H1 (cell line): Measurements from ENCODE around the gene COL20A1. TPM values are rescaled to one million over a fixed set of nuclear protein-coding genes. Genes with fewer than 3 reads are reported as not detected.

ENCODE experiments used
- CTCF ChIA-PET: fragments of 300-600 bp; sonication (Branson Sonifier 250); formaldehyde crosslinking; loops from one replicate; lab custom pipeline; 2021; ENCODE audit not compliant: partially characterized antibody; lab: Charles Lee
- POLR2A ChIA-PET: fragments of 300-600 bp; sonication (Branson Sonifier 250); formaldehyde crosslinking; loops from one replicate; lab custom pipeline; 2021; ENCODE audit warnings: inconsistent platforms; ENCODE audit not compliant: partially characterized antibody; lab: Charles Lee
- DNase-seq, 2 experiments: peaks; one replicate each; pipeline versions ENCODE4 v3.0.0 to v3.0.0-alpha.2; 2010 to 2022; ENCODE audit warnings: low spot score in 2 of 2, low read depth in 1 of 2, mixed read lengths in 1 of 2
- FAIRE-seq: peaks from 2 replicates; lab custom pipeline; 2011; peaks lifted over from hg19 to GRCh38; lab: Jason Lieb, UNC
- H2AFZ ChIP-seq: 2 replicates; pipeline ENCODE4 v1.8.1; 2012; ENCODE audit warnings: low read length, inconsistent platforms
- H2AK5ac ChIP-seq: 2 replicates; pipeline ENCODE4 v1.6.1; 2013; ENCODE audit warnings: low read depth, low read length
- H2BK120ac ChIP-seq: replicated peaks from 2 replicates; pipeline ENCODE3; 2013; ENCODE audit warnings: low read depth, low read length, inconsistent platforms
- H2BK12ac ChIP-seq: 2 replicates; pipeline ENCODE4 v1.6.1; 2013; ENCODE audit warnings: low read depth, low read length
- H2BK15ac ChIP-seq: 2 replicates; pipeline ENCODE4 v1.6.1; 2013; ENCODE audit warnings: low read length
- H2BK20ac ChIP-seq: 2 replicates; pipeline ENCODE4 v1.6.1; 2013; ENCODE audit warnings: low read length
- H2BK5ac ChIP-seq: 2 replicates; pipeline ENCODE4 v1.6.1; 2013; ENCODE audit warnings: low read depth, low read length
- H3K14ac ChIP-seq: 2 replicates; pipeline ENCODE4 v1.6.1; 2013; ENCODE audit warnings: inconsistent platforms; ENCODE audit not compliant: insufficient read length
- H3K18ac ChIP-seq: 2 replicates; pipeline ENCODE4 v1.6.1; 2013; ENCODE audit warnings: low read length; ENCODE audit errors: extremely low read depth
- H3K23ac ChIP-seq: 2 replicates; pipeline ENCODE4 v1.6.1; 2013; ENCODE audit warnings: inconsistent platforms; ENCODE audit not compliant: insufficient read length
- H3K23me2 ChIP-seq: 2 replicates; pipeline ENCODE4 v1.6.1; 2013; ENCODE audit warnings: low read depth, low read length
- H3K27ac ChIP-seq: 2 replicates; pipeline ENCODE4 v1.6.1; 2011; ENCODE audit warnings: low read depth, low read length, inconsistent platforms
- H3K27me3 ChIP-seq, 4 experiments: replicated peaks in 1 of 4; 1 replicate in 1 of 4; 2 replicates in 3 of 4; pipeline versions ENCODE4 v1.6.1 to v1.8.1; 2011 to 2013; ENCODE audit warnings: low read length in 3 of 4, mild to moderate bottlenecking in 3 of 4, inconsistent platforms in 2 of 4, mixed read lengths in 2 of 4, moderate library complexity in 1 of 4; ENCODE audit not compliant: control insufficient read depth in 3 of 4, insufficient read depth in 3 of 4; ENCODE audit errors: extremely low read depth in 1 of 4
- H3K36me3 ChIP-seq, 4 experiments: 2 replicates each; pipeline versions ENCODE4 v1.6.1 to v1.8.1; 2011 to 2013; ENCODE audit warnings: mild to moderate bottlenecking in 4 of 4, low read length in 3 of 4, moderate library complexity in 2 of 4, control low read depth in 1 of 4, inconsistent platforms in 1 of 4; ENCODE audit not compliant: insufficient read depth in 4 of 4, control insufficient read depth in 2 of 4
- H3K4ac ChIP-seq: replicated peaks from 2 replicates; pipeline ENCODE3; 2013; ENCODE audit warnings: low read length, low read depth, mixed read lengths, inconsistent platforms; ENCODE audit not compliant: insufficient read length
- H3K4me1 ChIP-seq, 4 experiments: replicated peaks in 1 of 4; 1 replicate in 1 of 4; 2 replicates in 3 of 4; pipeline versions ENCODE4 v1.6.1 to v1.8.1; 2011 to 2013; ENCODE audit warnings: low read length in 3 of 4, inconsistent platforms in 2 of 4, mixed read lengths in 1 of 4; ENCODE audit not compliant: insufficient read depth in 4 of 4, control insufficient read depth in 3 of 4
- H3K4me2 ChIP-seq, 2 experiments: 2 replicates each; pipeline versions ENCODE4 v1.6.1 to v1.8.1; 2011 to 2013; ENCODE audit warnings: low read depth in 2 of 2, low read length in 2 of 2, control low read depth in 1 of 2, inconsistent platforms in 1 of 2, mild to moderate bottlenecking in 1 of 2; ENCODE audit not compliant: insufficient read depth in 1 of 2
- H3K4me3 ChIP-seq, 4 experiments: fragments of 200-600, 300-600 bp in 1 of 4; sonication (generic), shearing (Covaris generic), sonication (Bioruptor Twin) in 1 of 4; 2 replicates each; pipeline versions ENCODE4 v1.5.1 to v1.8.1; 2011 to 2016; ENCODE audit warnings: low read length in 4 of 4, low read depth in 3 of 4, control low read depth in 2 of 4, inconsistent platforms in 2 of 4, mild to moderate bottlenecking in 2 of 4, mixed read lengths in 1 of 4, moderate library complexity in 1 of 4; ENCODE audit not compliant: insufficient read depth in 2 of 4; ENCODE audit errors: extremely low read depth in 1 of 4
- H3K56ac ChIP-seq: replicated peaks from 2 replicates; pipeline ENCODE3; 2013; ENCODE audit warnings: low read depth, mild to moderate bottlenecking, mixed read lengths, low read length, inconsistent platforms; ENCODE audit not compliant: insufficient read length
- H3K79me1 ChIP-seq: 2 replicates; pipeline ENCODE4 v1.6.1; 2013; ENCODE audit warnings: low read depth, low read length, control low read depth
- H3K79me2 ChIP-seq, 2 experiments: 2 replicates each; pipeline versions ENCODE4 v1.6.1 to v1.8.1; 2012 to 2013; ENCODE audit warnings: low read length in 2 of 2, mild to moderate bottlenecking in 2 of 2, inconsistent platforms in 1 of 2; ENCODE audit not compliant: insufficient read depth in 2 of 2, control insufficient read depth in 1 of 2
- H3K9ac ChIP-seq, 4 experiments: replicated peaks in 1 of 4; 1 replicate in 1 of 4; 2 replicates in 3 of 4; pipeline versions ENCODE4 v1.6.1 to v1.8.1; 2011 to 2013; ENCODE audit warnings: low read depth in 3 of 4, low read length in 3 of 4, control low read depth in 2 of 4, mild to moderate bottlenecking in 2 of 4, moderate library complexity in 2 of 4, inconsistent platforms in 1 of 4; ENCODE audit errors: extremely low read depth in 1 of 4
- H3K9me3 ChIP-seq, 2 experiments: 2 replicates each; pipeline versions ENCODE4 v1.6.1 to v1.8.1; 2012 to 2013; ENCODE audit warnings: mild to moderate bottlenecking in 2 of 2, moderate library complexity in 2 of 2, control low read depth in 1 of 2, inconsistent platforms in 1 of 2, low read depth in 1 of 2, low read length in 1 of 2, mixed read lengths in 1 of 2; ENCODE audit not compliant: insufficient read depth in 2 of 2
- H4K20me1 ChIP-seq, 2 experiments: replicated peaks in 1 of 2; 2 replicates each; pipeline versions ENCODE3 to v1.8.1; 2011 to 2013; ENCODE audit warnings: inconsistent platforms in 2 of 2, low read length in 2 of 2, mild to moderate bottlenecking in 1 of 2; ENCODE audit not compliant: insufficient read depth in 2 of 2, control insufficient read depth in 1 of 2
- H4K5ac ChIP-seq: 2 replicates; pipeline ENCODE4 v1.6.1; 2013; ENCODE audit warnings: low read length, low read depth, mixed read lengths, inconsistent platforms; ENCODE audit not compliant: insufficient read length
- H4K8ac ChIP-seq: 2 replicates; pipeline ENCODE4 v1.8.0; 2013; ENCODE audit warnings: mild to moderate bottlenecking, moderate library complexity, low read length, inconsistent platforms; ENCODE audit not compliant: insufficient read depth; ENCODE audit errors: extremely low read depth
- H4K91ac ChIP-seq: replicated peaks from 2 replicates; pipeline ENCODE3; 2013; ENCODE audit warnings: low read length, mixed read lengths, inconsistent platforms; ENCODE audit not compliant: insufficient read length
- BCL11A ChIP-seq, 2 experiments: IDR thresholded peaks; one replicate each; pipeline ENCODE4 v1.6.1; 2011; ENCODE audit warnings: low read depth in 2 of 2, low read length in 2 of 2, mild to moderate bottlenecking in 2 of 2
- CHD2 ChIP-seq: IDR thresholded peaks from 2 replicates; pipeline ENCODE4 v1.6.1; 2012; ENCODE audit warnings: low read length, improper control_type of control experiment
- GTF2F1 ChIP-seq: IDR thresholded peaks from 2 replicates; pipeline ENCODE4 v1.6.1; 2012; ENCODE audit warnings: low read depth, low read length, improper control_type of control experiment, borderline replicate concordance
- PHF8 ChIP-seq: fragments of 200-600 bp; sonication (generic); conservative IDR thresholded peaks from 2 replicates; pipeline ENCODE4 v1.7.1; 2012; ENCODE audit warnings: low read depth, mild to moderate bottlenecking, inconsistent platforms, low read length, moderate library complexity
- POLR2AphosphoS5 ChIP-seq: IDR thresholded peaks from 2 replicates; pipeline ENCODE4 v1.6.1; 2011; ENCODE audit warnings: low read depth, low read length
- POU5F1 ChIP-seq: IDR thresholded peaks from 2 replicates; pipeline ENCODE4 v1.6.1; 2011; ENCODE audit warnings: low read depth, mild to moderate bottlenecking, low read length, moderate library complexity
- RAD21 ChIP-seq, 2 experiments: IDR thresholded peaks in 1 of 2; conservative IDR thresholded peaks in 1 of 2; 2 replicates each; pipeline ENCODE4 v1.6.1; 2011; ENCODE audit warnings: low read depth in 2 of 2, low read length in 2 of 2, improper control_type of control experiment in 1 of 2, inconsistent platforms in 1 of 2, mild to moderate bottlenecking in 1 of 2, moderate library complexity in 1 of 2
- RFX5 ChIP-seq: IDR thresholded peaks from 2 replicates; pipeline ENCODE4 v1.6.1; 2011; ENCODE audit warnings: low read depth, low read length, improper control_type of control experiment, borderline replicate concordance
- RXRA ChIP-seq: IDR thresholded peaks from 2 replicates; pipeline ENCODE4 v1.6.1; 2011; ENCODE audit warnings: low read depth, mild to moderate bottlenecking, low read length, moderate library complexity; ENCODE audit not compliant: insufficient read depth
- SUZ12 ChIP-seq: fragments of 200-600 bp; sonication (generic); IDR thresholded peaks from 2 replicates; pipeline ENCODE4 v1.6.1; 2012; ENCODE audit warnings: mild to moderate bottlenecking, inconsistent platforms, low read length, moderate library complexity, mixed read lengths
- WGBS, 2 experiments: shearing (Covaris generic) in 1 of 2; methylation state at CpG; one replicate each; pipeline versions ENCODE4 v1.1.6 to v1.1.7; 2013 to 2015; ENCODE audit warnings: low lambda C conversion rate in 2 of 2, mixed read lengths in 2 of 2, inconsistent platforms in 1 of 2, low coverage in 1 of 2, missing lambda C conversion rate in 1 of 2; ENCODE audit not compliant: insufficient replicate concordance in 2 of 2, insufficient coverage in 1 of 2, insufficient read length in 1 of 2; ENCODE audit errors: extremely low coverage in 1 of 2, missing lambda C conversion rate in 1 of 2; 5-methylcytosine and 5-hydroxymethylcytosine counted together
- polyA plus RNA-seq, 7 experiments: library from polyadenylated mRNA; depleted of rRNA in 3 of 7; stranded (reverse) in 5 of 7; unstranded in 2 of 7; fragments of >200 nt in 5 of 7; fragments of 200-250 nt in 2 of 7; gene quantifications; 1 replicate in 5 of 7; 2 replicates in 1 of 7; 4 replicates in 1 of 7; pipeline versions ENCODE4 v1.2.1 to v1.2.3, GENCODE V29; 2011 to 2013; ENCODE audit warnings: missing spikeins in 2 of 7, mixed read lengths in 2 of 7
- total RNA-seq: library from RNA; stranded (reverse); fragmentation: NEBNext Ultra II Directional; extraction: Animal tissue kit (Norgen Biotek cat#: 25700); gene quantifications from 2 replicates; pipeline ENCODE4 v1.2.1, GENCODE V29; 2021
- TF ChIP-seq, protein P1 (sequence below): IDR thresholded peaks from 2 replicates; pipeline ENCODE4 v1.6.1; 2012; ENCODE audit warnings: inconsistent platforms
- TF ChIP-seq, protein P2 (sequence below): IDR thresholded peaks from 2 replicates; pipeline ENCODE4 v1.6.1; 2012; ENCODE audit warnings: inconsistent platforms

The COL20A1 gene
- total and polyA plus RNA-seq, 2 of the 8 experiments (the other 6 are each of a cell fraction or from before 2014, with no cell fraction given): 0.19 to 0.21 TPM

DNA sequence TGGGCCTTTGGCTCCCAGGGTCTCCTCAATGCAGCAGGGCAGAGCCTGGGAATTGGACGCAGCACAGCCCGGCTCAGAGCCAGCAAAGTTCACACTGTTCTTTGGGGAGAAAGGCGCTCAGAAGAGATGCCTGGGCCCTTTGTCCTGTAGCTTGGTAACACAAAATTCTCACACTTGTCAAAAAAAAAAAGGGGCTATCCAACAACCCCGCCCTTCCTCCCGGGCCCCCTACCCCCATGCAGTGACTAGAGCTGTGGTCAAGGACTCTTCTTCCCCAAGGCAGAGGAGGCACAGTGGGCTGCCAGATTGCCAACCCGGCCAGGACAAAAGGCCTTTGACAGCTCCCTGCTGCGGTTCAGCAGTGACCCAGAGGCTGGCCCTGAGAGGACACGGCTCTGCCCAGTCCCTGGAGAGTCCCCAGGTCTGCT is 40.7 kb upstream of the COL20A1 start:
- Histone ChIP-seq H3K18ac (no peak overlapping the region), H4K8ac (no peak overlapping the region), H4K20me1 (peaks cover 0 to 4% of the 10 kb centered on the region in 2 experiments), H3K14ac (no peak overlapping the region), H3K9ac (no peak overlapping the region), H4K91ac (no peak overlapping the region), H3K56ac (no peak overlapping the region), H3K9me3 (no peaks in the 10 kb centered on the region), H2BK20ac (no peak overlapping the region), H2BK15ac (no peak overlapping the region), H4K5ac (no peak overlapping the region), H3K4ac (no peak overlapping the region), H3K4me3 (no peak overlapping the region), H3K27ac (no peak overlapping the region), H3K36me3 (no peaks in the 10 kb centered on the region; a peak in 1 of 8 replicates), H2AK5ac (peak overlapping the region; percentile 13; the same call in 1 of the 2 replicates), H3K79me1 (no peaks in the 10 kb centered on the region; the same call in 1 of the 2 replicates), H3K79me2 (no peaks in the 10 kb centered on the region), H3K4me2 (peak overlapping the region in 1 of 2 experiments; percentile 97; a peak in 1 of 4 replicates), H3K23me2 (peaks cover 13% of the 10 kb centered on the region; the same call in 1 of the 2 replicates), H2BK120ac (no peak overlapping the region), H2BK5ac (0 out of 2 replicates have a peak overlapping the region, but pooled peaks have one; percentile 58), H3K4me1 (peaks cover 2 to 26% (median 19%) of the 10 kb centered on the region in 4 experiments), H3K27me3 (peaks cover 4 to 51% (median 40%) of the 10 kb centered on the region in 4 experiments), H2BK12ac (peak overlapping the region; percentile 78; the same call in 1 of the 2 replicates), H2AFZ (no peak overlapping the region), H3K23ac (no peak overlapping the region)
- POLR2A ChIA-PET: interaction anchor here (1.2 to 4.7 kb wide), 5 partner anchors 10 to 34 kb away, joined by 3 to 21 read pairs (median 12); partner anchors contain the start of genes ARFGAP1 and BIRC7
- FAIRE-seq (no peak), DNase-seq (no peak)
- 64% methylated on average over 6 of the region's 8 CpGs; no CpG with 5 or more reads in 1 of the 2 experiments for WGBS, 2 experiments
- CTCF ChIA-PET: interaction anchor here (0.9 to 6.8 kb wide), 10 partner anchors 8 to 253 kb away, joined by 3 to 87 read pairs (median 4); partner anchors contain the start of gene BIRC7
- TF ChIP-seq GTF2F1 (no peak), PHF8 (no peak), CHD2 (no peak), BCL11A (IDR thresholded peaks at IDR 0.05; ENCODE audit: low read depth in 2 of 2, low read length in 2 of 2) (no peak), RXRA (no peak), POU5F1 (no peak), RFX5 (no peak), SUZ12 (no peak), POLR2AphosphoS5 (no peak), RAD21 (IDR thresholded peaks at IDR 0.05 in 1 of 2, conservative IDR thresholded peaks at IDR 0.05 in 1 of 2; ENCODE audit: low read depth in 2 of 2, low read length in 2 of 2) (no peak)
- TF ChIP-seq, protein P1, sequence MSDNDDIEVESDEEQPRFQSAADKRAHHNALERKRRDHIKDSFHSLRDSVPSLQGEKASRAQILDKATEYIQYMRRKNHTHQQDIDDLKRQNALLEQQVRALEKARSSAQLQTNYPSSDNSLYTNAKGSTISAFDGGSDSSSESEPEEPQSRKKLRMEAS: no peak
- TF ChIP-seq, protein P2, sequence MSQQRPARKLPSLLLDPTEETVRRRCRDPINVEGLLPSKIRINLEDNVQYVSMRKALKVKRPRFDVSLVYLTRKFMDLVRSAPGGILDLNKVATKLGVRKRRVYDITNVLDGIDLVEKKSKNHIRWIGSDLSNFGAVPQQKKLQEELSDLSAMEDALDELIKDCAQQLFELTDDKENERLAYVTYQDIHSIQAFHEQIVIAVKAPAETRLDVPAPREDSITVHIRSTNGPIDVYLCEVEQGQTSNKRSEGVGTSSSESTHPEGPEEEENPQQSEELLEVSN: no peak
